GM12873 (cell line): ENCODE measurements around the gene DDX54.

ENCODE experiments used
- CTCF ChIP-seq: IDR thresholded peaks from 2 replicates; pipeline ENCODE4 v1.5.1; 2012; ENCODE audit warnings: low read depth, mild to moderate bottlenecking, moderate library complexity, low read length, control low read depth; ENCODE audit not compliant: insufficient read depth; ENCODE audit errors: missing control alignments

The DDX54 gene

GRCh38 chr12:113149361-113150150 is 35.7 kb downstream of the DDX54 start, which contains the start of gene CFAP73:
CFAP73 (plus strand) TSS chr12:113149724; CDS start chr12:113149858, 134 bp downstream.
- TF ChIP-seq CTCF, result no peak

- TF ChIP-seq CTCF, result no peak
Observed at GRCh38 chr12:113146999-113147398, 38.3 kb downstream of the DDX54 start.

GRCh38 chr12:113145720-113146551 is 39.3 kb downstream of the DDX54 start:
- TF ChIP-seq CTCF, result no peak

GRCh38 chr12:113144806-113145205 is 40.5 kb downstream of the DDX54 start:
- no peak for TF ChIP-seq CTCF

GRCh38 chr12:113143959-113144358 is 41.3 kb downstream of the DDX54 start:
- no peak for TF ChIP-seq CTCF

- TF ChIP-seq CTCF, result no peak
Observed at GRCh38 chr12:113142886-113143332, 42.4 kb downstream of the DDX54 start.
